K562 (cell line): Measurements from ENCODE around the gene HYAL1. TPM values are rescaled to one million over a fixed set of nuclear protein-coding genes. Genes with fewer than 3 reads are reported as not detected.

Source experiments
- ATAC-seq: fragments of 200-7000 bp; cut with Tn5 transposase; 3 replicates; pipeline ENCODE4 v1.9.1; 2020; ENCODE audit warnings: moderate library complexity
- BruUV-seq: library from RNA; stranded (reverse); fragments of 400-500 nt; replicated peaks from 2 replicates; lab custom pipeline; 2021; lab: Mats Ljungman, UMichigan
- CTCF ChIA-PET: fragments of 300-600 bp; formaldehyde crosslinking; extraction: SDS; loops from one replicate; lab custom pipeline; 2021; ENCODE audit warnings: low intra/inter-chr PET ratio; lab: Yijun Ruan, JAX
- POLR2A ChIA-PET: fragments of 300-600, 350-650 bp; sonication (Branson Sonifier 250); formaldehyde crosslinking; extraction: SDS; loops from one replicate; lab custom pipeline; 2021; ENCODE audit warnings: antibody characterized with exemption, inconsistent platforms; lab: Yijun Ruan, JAX
- DNase-seq, 4 experiments: peaks; one replicate each; pipeline versions ENCODE4 v3.0.0 to v3.0.0-alpha.2; 2011 to 2018; ENCODE audit warnings: low spot score in 3 of 4, mixed read lengths in 3 of 4; ENCODE audit errors: extremely low read depth in 1 of 4
- FAIRE-seq: peaks from 2 replicates; lab custom pipeline; 2011; peaks lifted over from hg19 to GRCh38; lab: Jason Lieb, UNC
- H2AFZ ChIP-seq: 2 replicates; pipeline ENCODE4 v1.6.0; 2011; ENCODE audit warnings: low read depth, low read length, control low read depth, inconsistent platforms
- H3K27ac ChIP-seq: fragments of 200-600 bp; 3 replicates; pipeline ENCODE4 v1.8.0; 2011; ENCODE audit warnings: low read depth, mild to moderate bottlenecking, control low read depth, inconsistent platforms, low read length, moderate library complexity, mixed read lengths; ENCODE audit errors: extremely low read depth
- H3K27me3 ChIP-seq, 2 experiments: fragments of 300-600 bp in 1 of 2; 2 replicates in 1 of 2; 3 replicates in 1 of 2; pipeline versions ENCODE4 v1.6.0 to v1.8.0; 2011; ENCODE audit warnings: inconsistent platforms in 2 of 2, low read length in 2 of 2, mild to moderate bottlenecking in 1 of 2, mixed read lengths in 1 of 2, moderate library complexity in 1 of 2; ENCODE audit not compliant: control insufficient read depth in 2 of 2, insufficient read depth in 2 of 2
- H3K36me3 ChIP-seq: fragments of 300-600 bp; 3 replicates; pipeline ENCODE4 v1.8.0; 2011; ENCODE audit warnings: mild to moderate bottlenecking, low read length, inconsistent platforms; ENCODE audit not compliant: control insufficient read depth, insufficient read depth
- H3K4me1 ChIP-seq, 2 experiments: fragments of 200-600 bp in 1 of 2; replicated peaks in 1 of 2; 2 replicates in 1 of 2; 3 replicates in 1 of 2; pipeline versions ENCODE4 v1.5.1 to v1.8.0; 2011; ENCODE audit warnings: inconsistent platforms in 2 of 2, low read length in 2 of 2, mild to moderate bottlenecking in 1 of 2, mixed read lengths in 1 of 2, moderate library complexity in 1 of 2; ENCODE audit not compliant: control insufficient read depth in 2 of 2, insufficient read depth in 2 of 2
- H3K4me2 ChIP-seq: 2 replicates; pipeline ENCODE4 v1.6.1; 2011; ENCODE audit warnings: low read length, control low read depth, inconsistent platforms, mixed read lengths; ENCODE audit not compliant: insufficient read depth
- H3K4me3 ChIP-seq: fragments of 200-600 bp; sonication (generic), shearing (Covaris generic); 2 replicates; pipeline ENCODE4 v1.5.1; 2016; ENCODE audit warnings: control low read depth, inconsistent platforms
- H3K79me2 ChIP-seq: fragments of 200-600 bp; 3 replicates; pipeline ENCODE4 v1.8.0; 2011; ENCODE audit warnings: low read length, inconsistent platforms; ENCODE audit not compliant: control insufficient read depth, insufficient read depth
- H3K9ac ChIP-seq, 2 experiments: 2 replicates each; pipeline versions ENCODE4 v1.6.0 to v1.6.1; 2011; ENCODE audit warnings: low read depth in 2 of 2, low read length in 2 of 2, control low read depth in 1 of 2, inconsistent platforms in 1 of 2, mild to moderate bottlenecking in 1 of 2, mixed read lengths in 1 of 2; ENCODE audit not compliant: insufficient read depth in 1 of 2
- H3K9me1 ChIP-seq: one replicate; pipeline ENCODE4 v1.6.0; 2011; ENCODE audit warnings: inconsistent platforms, mild to moderate bottlenecking, low read length, moderate library complexity; ENCODE audit not compliant: control insufficient read depth, insufficient read depth
- H3K9me3 ChIP-seq: replicated peaks from 2 replicates; pipeline ENCODE4 v1.5.1; 2011; ENCODE audit warnings: low read depth, low read length, inconsistent platforms; ENCODE audit not compliant: control insufficient read depth, insufficient read depth
- H4K20me1 ChIP-seq: replicated peaks from 2 replicates; pipeline ENCODE4 v1.6.1; 2011; ENCODE audit warnings: low read length, inconsistent platforms, mixed read lengths; ENCODE audit not compliant: control insufficient read depth, insufficient read depth
- ATF2 ChIP-seq: sonication (generic); formaldehyde crosslinking; IDR thresholded peaks from 2 replicates; pipeline ENCODE4 v1.8.1; 2022; ENCODE audit warnings: missing genetic modification reagents
- HMG20A ChIP-seq: fragments of 450-650 bp; formaldehyde crosslinking; conservative IDR thresholded peaks from 2 replicates; pipeline ENCODE4 v1.4.0; 2020; ENCODE audit warnings: mild to moderate bottlenecking, mixed read lengths
- NFIC ChIP-seq: fragments of 450-650 bp; IDR thresholded peaks from 2 replicates; pipeline ENCODE4 v1.6.1; 2017; ENCODE audit warnings: mild to moderate bottlenecking, inconsistent platforms
- RBFOX2 ChIP-seq: fragments of 200-400 bp; formaldehyde crosslinking; IDR thresholded peaks from 2 replicates; pipeline ENCODE4 v1.6.1; 2017; ENCODE audit warnings: low read depth, mild to moderate bottlenecking, low read length, moderate library complexity
- TBP ChIP-seq: optimal IDR thresholded peaks from 2 replicates; pipeline ENCODE3; 2011; ENCODE audit warnings: low read depth, low read length, improper control_type of control experiment
- TFAP4 ChIP-seq: sonication (generic); formaldehyde crosslinking; IDR thresholded peaks from 2 replicates; pipeline ENCODE4 v1.8.0; 2022; ENCODE audit warnings: missing genetic modification reagents, mild to moderate bottlenecking, moderate library complexity, borderline replicate concordance
- WGBS: fragments of 100-300 bp; shearing (Covaris generic); methylation state at CpG from one replicate; pipeline ENCODE4 v1.1.6; 2016; ENCODE audit warnings: low coverage, mixed read lengths; ENCODE audit not compliant: insufficient coverage; ENCODE audit errors: missing lambda C conversion rate; 5-methylcytosine and 5-hydroxymethylcytosine counted together
- in situ Hi-C: fragments of 300-500 bp; cut with MboI; formaldehyde crosslinking; loops from 4 replicates; pipeline ENCODE4 v1.15.0; 2018; ENCODE audit warnings: inconsistent platforms, mixed read lengths
- intact Hi-C: fragments of 100-400 bp; cut with micrococcal nuclease; formaldehyde crosslinking; loops from 2 replicates; pipeline ENCODE4 v1.14.2; 2022
- polyA plus RNA-seq, 8 experiments: library from polyadenylated mRNA; depleted of rRNA in 4 of 8; stranded (reverse) in 5 of 8; unstranded in 3 of 8; fragments of >200 nt; fragmentation: Nextera tagmentation in 2 of 8; fragmentation: Illumina TruSeq in 1 of 8; extraction: Ambion mirVana in 2 of 8; extraction: Trizol in 1 of 8; gene quantifications; 2 replicates each; pipeline versions ENCODE4 v1.2.1 to v1.2.3, GENCODE V29; 2011 to 2014; ENCODE audit warnings: inconsistent platforms in 1 of 8, missing spikeins in 1 of 8
- total RNA-seq, 7 experiments: library from RNA; depleted of rRNA in 6 of 7; stranded (reverse); fragments of >200 nt in 6 of 7; fragmentation: Illumina TruSeq in 2 of 7; extraction: Trizol in 2 of 7; gene quantifications; 2 replicates each; pipeline versions ENCODE4 v1.2.1 to v1.2.3, GENCODE V29; 2011 to 2021; ENCODE audit warnings: low replicate concordance in 1 of 7

The HYAL1 gene
- total and polyA plus RNA-seq, 9 of the 15 experiments (the other 6 are each of a cell fraction or from before 2014, with no cell fraction given), result 1.4 to 8.5 (median 4.7) TPM

- in situ Hi-C loops, result no loop called here
These were observed 14.8 kb upstream of the HYAL1 start for GRCh38 chr3:50318163-50318562.

GRCh38 chr3:50317300-50317699, 13.9 kb upstream of the HYAL1 start:
- no peaks in the 10 kb centered on the region for H3K27me3 ChIP-seq
- in situ Hi-C loops (no loop called here), intact Hi-C loops (no loop called here)
- CTCF ChIA-PET, result no interaction called here
- no peaks in the 10 kb centered on the region for H3K9me1 ChIP-seq
- TF ChIP-seq ATF2 (CRISPR knock-in tag) (no peak), NFIC (peak; percentile 62), TBP (peak; percentile 5)
- TF ChIP-seq, all 486 proteins: peak for 2
- Histone ChIP-seq H3K9ac (peak overlapping the region in 1 of 2 experiments; percentile 86; a peak in 2 of 4 replicates), H3K36me3 (peaks cover 20% of the 10 kb centered on the region; the same call in 2 of the 3 replicates), H3K4me2 (peak overlapping the region; percentile 65), H3K4me1 (peaks cover 27 to 59% of the 10 kb centered on the region in 2 experiments), H4K20me1 (no peaks in the 10 kb centered on the region), H3K9me3 (no peaks in the 10 kb centered on the region), H3K27ac (peak overlapping the region; percentile 47; the same call in 2 of the 3 replicates), H2AFZ (no peak overlapping the region), H3K4me3 (no peak overlapping the region), H3K79me2 (peaks cover 22% of the 10 kb centered on the region)
- BruUV-seq, result no TSS peak
- FAIRE-seq (no peak), ATAC-seq (no peak), DNase-seq (no peak)
- WGBS, result 30% methylated on average over 4 of the region's 6 CpGs
- POLR2A ChIA-PET, result interaction anchor here (0.7 to 1.1 kb wide), 5 partner anchors 11 to 543 kb away, joined by 3 to 5 read pairs (median 3); partner anchors contain the start of genes HYAL3, NAA80 and TUSC2

More at GRCh38 chr3:50318163-50318562, 14.8 kb upstream of the HYAL1 start:
- no peak for DNase-seq
- Histone ChIP-seq H3K9ac (peak overlapping the region in 1 of 2 experiments; percentile 83; a peak in 2 of 4 replicates), H4K20me1 (no peaks in the 10 kb centered on the region), H3K9me1 (no peaks in the 10 kb centered on the region), H3K36me3 (peaks cover 20% of the 10 kb centered on the region; the same call in 2 of the 3 replicates), H3K4me1 (peaks cover 27 to 68% of the 10 kb centered on the region in 2 experiments), H3K27ac (no peak overlapping the region), H2AFZ (no peak overlapping the region), H3K4me3 (no peak overlapping the region), H3K9me3 (no peaks in the 10 kb centered on the region), H3K27me3 (no peaks in the 10 kb centered on the region), H3K4me2 (no peak overlapping the region), H3K79me2 (peaks cover 22% of the 10 kb centered on the region)
- intact Hi-C loops, result no loop called here
- 83% methylated on average over 2 of the region's 11 CpGs for WGBS
- ChIA-PET POLR2A (interaction anchor here (0.6 to 1.0 kb wide), 2 partner anchors 10 to 19 kb away, joined by 3 read pairs; partner anchors contain the start of genes HYAL3, NAA80 and TUSC2), CTCF (no interaction called here)
- TF ChIP-seq HMG20A (CRISPR knock-in tag) (no peak), TFAP4 (CRISPR knock-in tag) (0 out of 2 replicates have a peak, but pooled peaks have one; percentile 2), RBFOX2 (peak; percentile 23; the same call in 1 of the 2 replicates)
- no TSS peak for BruUV-seq
- no peak for FAIRE-seq
- ATAC-seq, result no peak
